HepG2 (cell line): ENCODE results near the gene ALDH18A1. TPM values are rescaled to one million over a fixed set of nuclear protein-coding genes. Genes with fewer than 3 reads are reported as not detected.

Source experiments
- AKAP8 ChIP-seq: sonication (generic); formaldehyde crosslinking; IDR thresholded peaks from 2 replicates; pipeline ENCODE4 v1.5.1; 2020; ENCODE audit warnings: mild to moderate bottlenecking, missing genetic modification reagents
- CC2D1A ChIP-seq: sonication (generic); formaldehyde crosslinking; IDR thresholded peaks from 2 replicates; pipeline ENCODE4 v1.8.1; 2023; ENCODE audit warnings: mild to moderate bottlenecking, missing genetic modification reagents
- CENPT ChIP-seq: sonication (generic); formaldehyde crosslinking; IDR thresholded peaks from 2 replicates; pipeline ENCODE4 v1.8.0; 2022; ENCODE audit warnings: low read depth, mild to moderate bottlenecking, moderate library complexity, missing genetic modification reagents
- FOXC1 ChIP-seq: sonication (generic); formaldehyde crosslinking; IDR thresholded peaks from 2 replicates; pipeline ENCODE4 v1.8.0; 2022; ENCODE audit warnings: mild to moderate bottlenecking, missing genetic modification reagents, borderline replicate concordance
- GATAD2A ChIP-seq: IDR thresholded peaks from 2 replicates; pipeline ENCODE4 v1.6.1; 2016
- HMG20B ChIP-seq: conservative IDR thresholded peaks from 2 replicates; pipeline ENCODE4 v1.6.1; 2016; ENCODE audit warnings: missing genetic modification reagents, missing compliant biosample characterization
- HNRNPUL1 ChIP-seq: fragments of 200-400 bp; formaldehyde crosslinking; IDR thresholded peaks from 2 replicates; pipeline ENCODE4 v1.6.1; 2017; ENCODE audit warnings: low read depth, mild to moderate bottlenecking, low read length, moderate library complexity
- NCOA2 ChIP-seq: sonication (generic); formaldehyde crosslinking; IDR thresholded peaks from 2 replicates; pipeline ENCODE4 v1.8.0; 2022; ENCODE audit warnings: inconsistent platforms
- RCOR2 ChIP-seq: IDR thresholded peaks from 2 replicates; pipeline ENCODE4 v1.6.1; 2016; ENCODE audit warnings: missing biosample characterization, missing genetic modification reagents
- TP53 ChIP-seq: sonication (generic); formaldehyde crosslinking; conservative IDR thresholded peaks from 2 replicates; pipeline ENCODE4 v1.4.0; 2020; ENCODE audit warnings: missing genetic modification reagents
- ZFP36L2 ChIP-seq: sonication (generic); formaldehyde crosslinking; IDR thresholded peaks from 2 replicates; pipeline ENCODE4 v1.4.0; 2020; ENCODE audit warnings: missing genetic modification reagents
- ZFP41 ChIP-seq: sonication (generic); formaldehyde crosslinking; IDR thresholded peaks from 2 replicates; pipeline ENCODE4 v1.4.0; 2020; ENCODE audit warnings: mild to moderate bottlenecking, missing genetic modification reagents, borderline replicate concordance
- ZNF232 ChIP-seq: sonication (generic); formaldehyde crosslinking; IDR thresholded peaks from 2 replicates; pipeline ENCODE4 v1.4.0; 2020; ENCODE audit warnings: missing genetic modification reagents, borderline replicate concordance
- ZNF350 ChIP-seq: sonication (generic); formaldehyde crosslinking; IDR thresholded peaks from 2 replicates; pipeline ENCODE4 v1.4.0; 2020; ENCODE audit warnings: mild to moderate bottlenecking, low read depth, missing genetic modification reagents, borderline replicate concordance
- ZNF644 ChIP-seq: IDR thresholded peaks from 2 replicates; pipeline ENCODE4 v1.6.1; 2016; ENCODE audit warnings: low read depth
- ZNF670 ChIP-seq: sonication (generic); formaldehyde crosslinking; IDR thresholded peaks from 2 replicates; pipeline ENCODE4 v1.8.0; 2022; ENCODE audit warnings: mild to moderate bottlenecking, missing genetic modification reagents, borderline replicate concordance
- ZNF768 ChIP-seq: sonication (generic); formaldehyde crosslinking; IDR thresholded peaks from 2 replicates; pipeline ENCODE4 v1.4.0; 2020; ENCODE audit warnings: missing genetic modification reagents
- polyA plus RNA-seq, 8 experiments: library from polyadenylated mRNA; depleted of rRNA in 3 of 8; stranded (reverse) in 7 of 8; unstranded in 1 of 8; fragments of >200 nt; fragmentation: Illumina TruSeq in 4 of 8; extraction: Trizol in 4 of 8; gene quantifications; 2 replicates each; pipeline versions ENCODE4 v1.2.1 to v1.2.3, GENCODE V29; 2011 to 2016; ENCODE audit warnings: low read depth in 4 of 8, missing spikeins in 1 of 8, mixed read lengths in 1 of 8; ENCODE audit not compliant: insufficient read depth in 1 of 8
- total RNA-seq, 5 experiments: library from RNA; depleted of rRNA; stranded (reverse); fragments of >200 nt; fragmentation: Illumina TruSeq; extraction: Trizol; gene quantifications; 2 replicates each; pipeline ENCODE4 v1.2.3, GENCODE V29; 2016; ENCODE audit warnings: low read depth in 1 of 5
- TF ChIP-seq, protein P1 (sequence below): sonication (generic); formaldehyde crosslinking; conservative IDR thresholded peaks from 2 replicates; pipeline ENCODE4 v1.4.0; 2020; ENCODE audit warnings: mild to moderate bottlenecking, missing genetic modification reagents, moderate library complexity
- TF ChIP-seq, protein P2 (sequence below): sonication (generic); formaldehyde crosslinking; IDR thresholded peaks from 2 replicates; pipeline ENCODE4 v1.9.0; 2022; ENCODE audit warnings: missing genetic modification reagents, mild to moderate bottlenecking, borderline replicate concordance
- TF ChIP-seq, protein P3 (sequence below): conservative IDR thresholded peaks from 2 replicates; pipeline ENCODE4 v1.6.1; 2018; ENCODE audit warnings: missing genetic modification reagents
- TF ChIP-seq, protein P4 (sequence below): sonication (generic); formaldehyde crosslinking; IDR thresholded peaks from 2 replicates; pipeline ENCODE4 v1.4.0; 2020; ENCODE audit warnings: missing genetic modification reagents

ALDH18A1 gene
- total and polyA plus RNA-seq, 2 of the 13 experiments (the other 11 are each of a cell fraction or from before 2014, with no cell fraction given), result 180 to 263 TPM

DNA sequence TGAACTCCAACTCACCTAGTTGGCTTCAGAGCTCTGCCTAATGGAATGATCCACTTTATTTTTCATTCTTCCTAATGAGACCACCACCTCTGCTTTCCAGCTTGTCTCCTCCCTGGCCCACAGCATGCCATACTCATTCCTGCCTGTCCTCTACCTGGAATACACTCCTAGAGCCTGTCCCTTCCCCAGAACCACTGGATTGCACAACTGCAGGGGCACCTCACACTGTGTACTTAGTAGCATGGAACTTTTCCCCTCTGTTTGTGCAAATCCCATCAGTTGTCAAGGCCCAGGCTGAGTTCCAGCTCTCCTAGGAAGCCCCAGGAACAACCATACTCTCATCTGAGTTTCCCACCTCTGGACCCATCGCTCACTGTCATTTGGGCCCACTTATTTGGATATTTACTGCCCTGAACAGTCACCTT is 15.6 kb downstream of the ALDH18A1 start (continued):
- TF ChIP-seq, protein P1, sequence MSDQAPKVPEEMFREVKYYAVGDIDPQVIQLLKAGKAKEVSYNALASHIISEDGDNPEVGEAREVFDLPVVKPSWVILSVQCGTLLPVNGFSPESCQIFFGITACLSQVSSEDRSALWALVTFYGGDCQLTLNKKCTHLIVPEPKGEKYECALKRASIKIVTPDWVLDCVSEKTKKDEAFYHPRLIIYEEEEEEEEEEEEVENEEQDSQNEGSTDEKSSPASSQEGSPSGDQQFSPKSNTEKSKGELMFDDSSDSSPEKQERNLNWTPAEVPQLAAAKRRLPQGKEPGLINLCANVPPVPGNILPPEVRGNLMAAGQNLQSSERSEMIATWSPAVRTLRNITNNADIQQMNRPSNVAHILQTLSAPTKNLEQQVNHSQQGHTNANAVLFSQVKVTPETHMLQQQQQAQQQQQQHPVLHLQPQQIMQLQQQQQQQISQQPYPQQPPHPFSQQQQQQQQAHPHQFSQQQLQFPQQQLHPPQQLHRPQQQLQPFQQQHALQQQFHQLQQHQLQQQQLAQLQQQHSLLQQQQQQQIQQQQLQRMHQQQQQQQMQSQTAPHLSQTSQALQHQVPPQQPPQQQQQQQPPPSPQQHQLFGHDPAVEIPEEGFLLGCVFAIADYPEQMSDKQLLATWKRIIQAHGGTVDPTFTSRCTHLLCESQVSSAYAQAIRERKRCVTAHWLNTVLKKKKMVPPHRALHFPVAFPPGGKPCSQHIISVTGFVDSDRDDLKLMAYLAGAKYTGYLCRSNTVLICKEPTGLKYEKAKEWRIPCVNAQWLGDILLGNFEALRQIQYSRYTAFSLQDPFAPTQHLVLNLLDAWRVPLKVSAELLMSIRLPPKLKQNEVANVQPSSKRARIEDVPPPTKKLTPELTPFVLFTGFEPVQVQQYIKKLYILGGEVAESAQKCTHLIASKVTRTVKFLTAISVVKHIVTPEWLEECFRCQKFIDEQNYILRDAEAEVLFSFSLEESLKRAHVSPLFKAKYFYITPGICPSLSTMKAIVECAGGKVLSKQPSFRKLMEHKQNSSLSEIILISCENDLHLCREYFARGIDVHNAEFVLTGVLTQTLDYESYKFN (CRISPR knock-in tag), result peak; percentile 89
- TF ChIP-seq ZFP36L2 (CRISPR knock-in tag), result no peak
- TF ChIP-seq RCOR2 (CRISPR knock-in tag), result peak; percentile 66
- TF ChIP-seq NCOA2 (CRISPR knock-in tag), result peak; percentile 77
- no peak; the same call in 1 of the 2 replicates for TF ChIP-seq HMG20B (CRISPR knock-in tag)
- no peak for TF ChIP-seq CENPT (CRISPR knock-in tag)
- TF ChIP-seq, protein P2, sequence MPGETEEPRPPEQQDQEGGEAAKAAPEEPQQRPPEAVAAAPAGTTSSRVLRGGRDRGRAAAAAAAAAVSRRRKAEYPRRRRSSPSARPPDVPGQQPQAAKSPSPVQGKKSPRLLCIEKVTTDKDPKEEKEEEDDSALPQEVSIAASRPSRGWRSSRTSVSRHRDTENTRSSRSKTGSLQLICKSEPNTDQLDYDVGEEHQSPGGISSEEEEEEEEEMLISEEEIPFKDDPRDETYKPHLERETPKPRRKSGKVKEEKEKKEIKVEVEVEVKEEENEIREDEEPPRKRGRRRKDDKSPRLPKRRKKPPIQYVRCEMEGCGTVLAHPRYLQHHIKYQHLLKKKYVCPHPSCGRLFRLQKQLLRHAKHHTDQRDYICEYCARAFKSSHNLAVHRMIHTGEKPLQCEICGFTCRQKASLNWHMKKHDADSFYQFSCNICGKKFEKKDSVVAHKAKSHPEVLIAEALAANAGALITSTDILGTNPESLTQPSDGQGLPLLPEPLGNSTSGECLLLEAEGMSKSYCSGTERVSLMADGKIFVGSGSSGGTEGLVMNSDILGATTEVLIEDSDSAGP (CRISPR knock-in tag), result peak; percentile 55; the same call in 1 of the 2 replicates
- TF ChIP-seq ZNF670 (CRISPR knock-in tag), result peak; percentile 79
- peak; percentile 83 for TF ChIP-seq GATAD2A (CRISPR knock-in tag)
- peak; percentile 77; the same call in 1 of the 2 replicates for TF ChIP-seq ZNF350
- TF ChIP-seq ZNF644, result peak; percentile 87; the same call in 1 of the 2 replicates
- 0 out of 2 replicates have a peak, but pooled peaks have one; percentile 15 for TF ChIP-seq CC2D1A
- TF ChIP-seq ZNF768 (CRISPR knock-in tag), result no peak
- no peak for TF ChIP-seq ZNF232 (CRISPR knock-in tag)
- TF ChIP-seq AKAP8 (CRISPR knock-in tag), result peak; percentile 53; the same call in 1 of the 2 replicates
- TF ChIP-seq, protein P3, sequence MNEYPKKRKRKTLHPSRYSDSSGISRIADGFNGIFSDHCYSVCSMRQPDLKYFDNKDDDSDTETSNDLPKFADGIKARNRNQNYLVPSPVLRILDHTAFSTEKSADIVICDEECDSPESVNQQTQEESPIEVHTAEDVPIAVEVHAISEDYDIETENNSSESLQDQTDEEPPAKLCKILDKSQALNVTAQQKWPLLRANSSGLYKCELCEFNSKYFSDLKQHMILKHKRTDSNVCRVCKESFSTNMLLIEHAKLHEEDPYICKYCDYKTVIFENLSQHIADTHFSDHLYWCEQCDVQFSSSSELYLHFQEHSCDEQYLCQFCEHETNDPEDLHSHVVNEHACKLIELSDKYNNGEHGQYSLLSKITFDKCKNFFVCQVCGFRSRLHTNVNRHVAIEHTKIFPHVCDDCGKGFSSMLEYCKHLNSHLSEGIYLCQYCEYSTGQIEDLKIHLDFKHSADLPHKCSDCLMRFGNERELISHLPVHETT (CRISPR knock-in tag), result no peak
- peak; percentile 28; the same call in 1 of the 2 replicates for TF ChIP-seq FOXC1
- TF ChIP-seq, protein P4, sequence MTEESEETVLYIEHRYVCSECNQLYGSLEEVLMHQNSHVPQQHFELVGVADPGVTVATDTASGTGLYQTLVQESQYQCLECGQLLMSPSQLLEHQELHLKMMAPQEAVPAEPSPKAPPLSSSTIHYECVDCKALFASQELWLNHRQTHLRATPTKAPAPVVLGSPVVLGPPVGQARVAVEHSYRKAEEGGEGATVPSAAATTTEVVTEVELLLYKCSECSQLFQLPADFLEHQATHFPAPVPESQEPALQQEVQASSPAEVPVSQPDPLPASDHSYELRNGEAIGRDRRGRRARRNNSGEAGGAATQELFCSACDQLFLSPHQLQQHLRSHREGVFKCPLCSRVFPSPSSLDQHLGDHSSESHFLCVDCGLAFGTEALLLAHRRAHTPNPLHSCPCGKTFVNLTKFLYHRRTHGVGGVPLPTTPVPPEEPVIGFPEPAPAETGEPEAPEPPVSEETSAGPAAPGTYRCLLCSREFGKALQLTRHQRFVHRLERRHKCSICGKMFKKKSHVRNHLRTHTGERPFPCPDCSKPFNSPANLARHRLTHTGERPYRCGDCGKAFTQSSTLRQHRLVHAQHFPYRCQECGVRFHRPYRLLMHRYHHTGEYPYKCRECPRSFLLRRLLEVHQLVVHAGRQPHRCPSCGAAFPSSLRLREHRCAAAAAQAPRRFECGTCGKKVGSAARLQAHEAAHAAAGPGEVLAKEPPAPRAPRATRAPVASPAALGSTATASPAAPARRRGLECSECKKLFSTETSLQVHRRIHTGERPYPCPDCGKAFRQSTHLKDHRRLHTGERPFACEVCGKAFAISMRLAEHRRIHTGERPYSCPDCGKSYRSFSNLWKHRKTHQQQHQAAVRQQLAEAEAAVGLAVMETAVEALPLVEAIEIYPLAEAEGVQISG (CRISPR knock-in tag), result peak; percentile 64
- no peak for TF ChIP-seq HNRNPUL1
- TF ChIP-seq TP53 (CRISPR knock-in tag), result no peak
- no peak for TF ChIP-seq ZFP41 (CRISPR knock-in tag)
